HepG2 (cell line): ENCODE data around the gene LRBA. TPM values are rescaled to one million over a fixed set of nuclear protein-coding genes. Genes with fewer than 3 reads are reported as not detected.

Source experiments
- ATAC-seq: fragments of 200-7000 bp; cut with Tn5 transposase; 3 replicates; pipeline ENCODE4 v1.9.1; 2020; ENCODE audit warnings: mild to moderate bottlenecking, moderate library complexity
- BruUV-seq: library from RNA; stranded (reverse); fragments of 400-500 nt; replicated peaks from 2 replicates; lab custom pipeline; 2021; lab: Mats Ljungman, UMichigan
- CTCF ChIA-PET: fragments of 300-600 bp; formaldehyde crosslinking; extraction: SDS; loops from one replicate; lab custom pipeline; 2021; ENCODE audit warnings: low total read pairs, inconsistent platforms, low intra/inter-chr PET ratio; lab: Yijun Ruan, JAX
- POLR2A ChIA-PET: fragments of 350-600 bp; sonication (Branson Sonifier 250); formaldehyde crosslinking; loops from one replicate; lab custom pipeline; 2020; ENCODE audit warnings: antibody characterized with exemption, inconsistent platforms; lab: Yijun Ruan, JAX
- DNase-seq: peaks from one replicate; pipeline ENCODE4 v3.0.0-alpha.2; 2015; ENCODE audit warnings: low spot score
- FAIRE-seq: peaks from 3 replicates; lab custom pipeline; 2011; peaks lifted over from hg19 to GRCh38; lab: Jason Lieb, UNC
- H2AFZ ChIP-seq: one replicate; pipeline ENCODE4 v1.6.1; 2011; ENCODE audit warnings: low read length, inconsistent platforms
- H3K27ac ChIP-seq: fragments of 300-600 bp; 3 replicates; pipeline ENCODE4 v1.8.0; 2011; ENCODE audit warnings: mixed run types, mild to moderate bottlenecking, mixed read lengths, low read length, inconsistent platforms; ENCODE audit not compliant: insufficient read depth; ENCODE audit errors: extremely low read length
- H3K27me3 ChIP-seq, 2 experiments: fragments of 200-600 bp in 1 of 2; 2 replicates in 1 of 2; 3 replicates in 1 of 2; pipeline versions ENCODE4 v1.6.0 to v1.8.0; 2011; ENCODE audit warnings: low read length in 2 of 2, mild to moderate bottlenecking in 2 of 2, moderate library complexity in 2 of 2, inconsistent platforms in 1 of 2; ENCODE audit not compliant: insufficient read depth in 2 of 2, control insufficient read depth in 1 of 2
- H3K36me3 ChIP-seq, 2 experiments: fragments of 200-600 bp in 1 of 2; replicated peaks in 1 of 2; 2 replicates in 1 of 2; 3 replicates in 1 of 2; pipeline versions ENCODE4 v1.5.1 to v1.8.0; 2011; ENCODE audit warnings: low read length in 2 of 2, inconsistent platforms in 1 of 2; ENCODE audit not compliant: insufficient read depth in 2 of 2, control insufficient read depth in 1 of 2
- H3K4me1 ChIP-seq: 2 replicates; pipeline ENCODE4 v1.5.1; 2012; ENCODE audit warnings: low read length, inconsistent platforms; ENCODE audit not compliant: insufficient read depth
- H3K4me2 ChIP-seq: 2 replicates; pipeline ENCODE4 v1.6.0; 2011; ENCODE audit warnings: low read depth, low read length, inconsistent platforms
- H3K4me3 ChIP-seq, 3 experiments: fragments of 200-600 bp in 1 of 3; sonication (generic), shearing (Covaris generic) in 1 of 3; replicated peaks in 1 of 3; 2 replicates each; pipeline ENCODE4 v1.5.1; 2011 to 2016; ENCODE audit warnings: low read length in 3 of 3, inconsistent platforms in 2 of 3, low read depth in 2 of 3, mild to moderate bottlenecking in 2 of 3, control low read depth in 1 of 3, mixed read lengths in 1 of 3; ENCODE audit not compliant: insufficient read depth in 1 of 3
- H3K79me2 ChIP-seq: one replicate; pipeline ENCODE4 v1.6.1; 2011; ENCODE audit warnings: low read length, inconsistent platforms; ENCODE audit not compliant: insufficient read depth
- H3K9ac ChIP-seq: 2 replicates; pipeline ENCODE4 v1.6.0; 2011; ENCODE audit warnings: mild to moderate bottlenecking, low read depth, low read length, inconsistent platforms; ENCODE audit not compliant: insufficient read depth
- H3K9me3 ChIP-seq: 2 replicates; pipeline ENCODE4 v1.5.1; 2012; ENCODE audit warnings: mild to moderate bottlenecking, low read length
- H4K20me1 ChIP-seq: 2 replicates; pipeline ENCODE4 v1.6.0; 2011; ENCODE audit warnings: inconsistent platforms, mild to moderate bottlenecking, low read length, moderate library complexity; ENCODE audit not compliant: insufficient read depth
- ATM ChIP-seq: fragments of 450-650 bp; IDR thresholded peaks from 2 replicates; pipeline ENCODE4 v1.7.1; 2017; ENCODE audit warnings: mild to moderate bottlenecking, borderline replicate concordance
- BRCA1 ChIP-seq: sonication (generic); formaldehyde crosslinking; IDR thresholded peaks from 2 replicates; pipeline ENCODE4 v1.4.0; 2020; ENCODE audit warnings: missing genetic modification reagents
- CREB3 ChIP-seq: sonication (generic); formaldehyde crosslinking; IDR thresholded peaks from 2 replicates; pipeline ENCODE4 v1.5.0; 2020; ENCODE audit warnings: missing genetic modification reagents
- GLI4 ChIP-seq: sonication (generic); formaldehyde crosslinking; IDR thresholded peaks from 2 replicates; pipeline ENCODE4 v1.5.1; 2020; ENCODE audit warnings: missing genetic modification reagents, mild to moderate bottlenecking, moderate library complexity, borderline replicate concordance
- GMEB1 ChIP-seq: sonication (generic); formaldehyde crosslinking; IDR thresholded peaks from 2 replicates; pipeline ENCODE4 v1.5.1; 2020; ENCODE audit warnings: missing genetic modification reagents, mild to moderate bottlenecking, borderline replicate concordance
- MAX ChIP-seq: IDR thresholded peaks from 2 replicates; pipeline ENCODE4 v1.6.1; 2012; ENCODE audit warnings: inconsistent platforms
- MAZ ChIP-seq, 2 experiments: sonication (generic) in 1 of 2; formaldehyde crosslinking in 1 of 2; IDR thresholded peaks; 2 replicates each; pipeline versions ENCODE4 v1.5.0 to v1.6.1; 2012 to 2020; ENCODE audit warnings: low read depth in 2 of 2, mild to moderate bottlenecking in 2 of 2, borderline replicate concordance in 1 of 2, improper control_type of control experiment in 1 of 2, low read length in 1 of 2, missing genetic modification reagents in 1 of 2, moderate library complexity in 1 of 2
- PREB ChIP-seq: sonication (generic); formaldehyde crosslinking; IDR thresholded peaks from 2 replicates; pipeline ENCODE4 v1.4.0; 2020; ENCODE audit warnings: missing genetic modification reagents
- RFX3 ChIP-seq: IDR thresholded peaks from 2 replicates; pipeline ENCODE4 v1.6.1; 2016; ENCODE audit warnings: missing biosample characterization, missing genetic modification reagents
- ZHX1 ChIP-seq: sonication (generic); formaldehyde crosslinking; IDR thresholded peaks from 2 replicates; pipeline ENCODE4 v1.8.1; 2022; ENCODE audit warnings: low read depth, mild to moderate bottlenecking, missing genetic modification reagents
- ZNF292 ChIP-seq: sonication (generic); formaldehyde crosslinking; IDR thresholded peaks from 2 replicates; pipeline ENCODE4 v1.8.1; 2022; ENCODE audit warnings: mild to moderate bottlenecking, low read depth, missing genetic modification reagents, borderline replicate concordance
- ZNF350 ChIP-seq: sonication (generic); formaldehyde crosslinking; IDR thresholded peaks from 2 replicates; pipeline ENCODE4 v1.4.0; 2020; ENCODE audit warnings: mild to moderate bottlenecking, low read depth, missing genetic modification reagents, borderline replicate concordance
- ZNF564 ChIP-seq: sonication (generic); formaldehyde crosslinking; IDR thresholded peaks from 2 replicates; pipeline ENCODE4 v1.8.1; 2023; ENCODE audit warnings: mild to moderate bottlenecking, missing genetic modification reagents
- WGBS: methylation state at CpG from one replicate; pipeline ENCODE4 v1.1.6; 2017; ENCODE audit warnings: low lambda C conversion rate; 5-methylcytosine and 5-hydroxymethylcytosine counted together
- in situ Hi-C: cut with HindIII; loops from 2 replicates; pipeline ENCODE4 v1.10.0; 2017; ENCODE audit warnings: low pct_unique_long_range_greater_than_20kb; ENCODE audit not compliant: extremely low pct_ligation_motif_present
- intact Hi-C: fragments of 100-400 bp; cut with micrococcal nuclease; formaldehyde crosslinking; loops from one replicate; pipeline ENCODE4 v1.10.0; 2022; ENCODE audit not compliant: unreplicated experiment
- polyA plus RNA-seq, 8 experiments: library from polyadenylated mRNA; depleted of rRNA in 3 of 8; stranded (reverse) in 7 of 8; unstranded in 1 of 8; fragments of >200 nt; fragmentation: Illumina TruSeq in 4 of 8; extraction: Trizol in 4 of 8; gene quantifications; 2 replicates each; pipeline versions ENCODE4 v1.2.1 to v1.2.3, GENCODE V29; 2011 to 2016; ENCODE audit warnings: low read depth in 4 of 8, missing spikeins in 1 of 8, mixed read lengths in 1 of 8; ENCODE audit not compliant: insufficient read depth in 1 of 8
- total RNA-seq, 5 experiments: library from RNA; depleted of rRNA; stranded (reverse); fragments of >200 nt; fragmentation: Illumina TruSeq; extraction: Trizol; gene quantifications; 2 replicates each; pipeline ENCODE4 v1.2.3, GENCODE V29; 2016; ENCODE audit warnings: low read depth in 1 of 5

LRBA gene
- total and polyA plus RNA-seq, 2 of the 13 experiments (the other 11 are each of a cell fraction or from before 2014, with no cell fraction given) = 21.0 to 37.2 TPM

- no peak for FAIRE-seq
- ATAC-seq = no peak
- Histone ChIP-seq H3K4me3 (no peak overlapping the region), H3K9ac (no peak overlapping the region), H4K20me1 (no peaks in the 10 kb centered on the region), H3K36me3 (0 out of 5 replicates have a peak, but pooled peaks cover 0 to under 1% of the 10 kb centered on the region in 2 experiments), H3K79me2 (no peaks in the 10 kb centered on the region), H2AFZ (no peak overlapping the region), H3K27ac (no peak overlapping the region), H3K4me2 (no peak overlapping the region), H3K9me3 (no peaks in the 10 kb centered on the region), H3K27me3 (no peaks in the 10 kb centered on the region), H3K4me1 (no peaks in the 10 kb centered on the region)
- CTCF ChIA-PET = no interaction called here
- no TSS peak for BruUV-seq
- POLR2A ChIA-PET = no interaction called here
- TF ChIP-seq ZHX1 (CRISPR knock-in tag) (no peak), ATM (no peak), CREB3 (CRISPR knock-in tag) (no peak), ZNF564 (no peak), PREB (CRISPR knock-in tag) (no peak), BRCA1 (CRISPR knock-in tag) (no peak), MAZ (IDR thresholded peaks at IDR 0.05; ENCODE audit: borderline replicate concordance, low read depth, low read length) (no peak), MAZ (CRISPR knock-in tag; IDR thresholded peaks at IDR 0.05; ENCODE audit: low read depth) (no peak), ZNF350 (CRISPR knock-in tag) (no peak), GMEB1 (no peak), MAX (no peak), RFX3 (CRISPR knock-in tag) (no peak), GLI4 (CRISPR knock-in tag) (no peak), ZNF292 (CRISPR knock-in tag) (no peak)
- DNase-seq = no peak
- WGBS = 96% methylated on average over 1 of the region's 1 CpG
- intact Hi-C loops (no loop called here), in situ Hi-C loops (no loop called here)
Measured at GRCh38 chr4:150475763-150476162, 539.3 kb downstream of the LRBA start.
